GM19463 (cell line): ENCODE measurements around the gene UQCRFS1.
"Not testable (repeated sequence)": the region's sequence is repeated elsewhere in the genome, so short reads cannot be mapped to it uniquely, and the experiment has no call there.

Experiments used
- ATAC-seq: cut with Tn5 transposase; IDR thresholded peaks from one replicate; pipeline ENCODE4 v1.9.1; 2021; ENCODE audit warnings: mild to moderate bottlenecking, moderate library complexity; ENCODE audit not compliant: unreplicated experiment

UQCRFS1 gene

GRCh38 chr19:29215322-29215845 lies 2.4 kb upstream of the UQCRFS1 start:
- no peak for ATAC-seq

- no peak for ATAC-seq
Observed at GRCh38 chr19:29214411-29214810, 1.5 kb upstream of the UQCRFS1 start.

GRCh38 chr19:29212356-29212647 lies 649 bp downstream of the UQCRFS1 start:
- no peak for ATAC-seq

- no peak for ATAC-seq
Observed at GRCh38 chr19:29211562-29212355, 1.2 kb downstream of the UQCRFS1 start.

- not testable (repeated sequence) for ATAC-seq
Observed at GRCh38 chr19:29211041-29211440, 1.9 kb downstream of the UQCRFS1 start.

GRCh38 chr19:29210502-29210901 lies 2.4 kb downstream of the UQCRFS1 start:
- ATAC-seq, result not testable (repeated sequence)

GRCh38 chr19:29207403-29208187 lies 5.4 kb downstream of the UQCRFS1 start:
- not testable (repeated sequence) for ATAC-seq

- ATAC-seq, result no peak
Observed at GRCh38 chr19:29206453-29206852, 6.5 kb downstream of the UQCRFS1 start.

- ATAC-seq, result no peak
Observed at GRCh38 chr19:29202281-29202680, 10.7 kb downstream of the UQCRFS1 start.

- no peak for ATAC-seq
Observed at GRCh38 chr19:29201855-29202254, 11.1 kb downstream of the UQCRFS1 start.

GRCh38 chr19:29194658-29195057 lies 18.3 kb downstream of the UQCRFS1 start:
- no peak for ATAC-seq

- ATAC-seq, result no peak
Observed at GRCh38 chr19:29193155-29193554, 19.8 kb downstream of the UQCRFS1 start.

GRCh38 chr19:29191005-29191404 lies 21.9 kb downstream of the UQCRFS1 start:
- no peak for ATAC-seq

GRCh38 chr19:29189033-29189360 lies 24.0 kb downstream of the UQCRFS1 start:
- ATAC-seq, result no peak

- no peak for ATAC-seq
Observed at GRCh38 chr19:29188289-29189032, 24.5 kb downstream of the UQCRFS1 start.

- no peak for ATAC-seq
Observed at GRCh38 chr19:29187676-29188075, 25.3 kb downstream of the UQCRFS1 start.

- ATAC-seq, result no peak
Observed at GRCh38 chr19:29185427-29185826, 27.5 kb downstream of the UQCRFS1 start.

- no peak for ATAC-seq
Observed at GRCh38 chr19:29176981-29177754, 35.8 kb downstream of the UQCRFS1 start.

GRCh38 chr19:29173896-29174295 lies 39.1 kb downstream of the UQCRFS1 start:
- ATAC-seq, result no peak

GRCh38 chr19:29172302-29172701 lies 40.6 kb downstream of the UQCRFS1 start:
- no peak for ATAC-seq

- ATAC-seq, result no peak
Observed at GRCh38 chr19:29171525-29171924, 41.4 kb downstream of the UQCRFS1 start.
